Stimulated activated CD4-positive, alpha-beta T cell treated with anti-CD3 and anti-CD28 coated beads, Interleukin-12 subunit alpha, Interleukin-12 subunit beta, amount 100 ng/mL, for 4 hours (primary cell): ENCODE measurements around the gene C2orf15.
"Not testable (repeated sequence)": the region's sequence is repeated elsewhere in the genome, so short reads cannot be mapped to it uniquely, and the experiment has no call there.

Experiments used
- DNase-seq: peaks from one replicate; pipeline ENCODE4 v3.0.0-alpha.2; 2020

Gene C2orf15

GRCh38 chr2:99141110-99142108 is at the start of gene C2orf15:
Gene C2orf15, plus strand, starts transcription at chr2:99141707. Its CDS starts 8,852 bp downstream, at chr2:99150559.
- DNase-seq = peak; percentile 97

- DNase-seq = no peak
These were observed 44.8 kb upstream of the C2orf15 start for GRCh38 chr2:99096728-99097127.

GRCh38 chr2:99101697-99102096 is 39.8 kb upstream of the C2orf15 start:
- no peak for DNase-seq

- no peak for DNase-seq
These were observed 37.5 kb upstream of the C2orf15 start for GRCh38 chr2:99104006-99104405.

GRCh38 chr2:99106913-99107312 is 34.6 kb upstream of the C2orf15 start:
- no peak for DNase-seq

- no peak for DNase-seq
These were observed 30.3 kb upstream of the C2orf15 start for GRCh38 chr2:99111236-99111635.

GRCh38 chr2:99111945-99112344 is 29.6 kb upstream of the C2orf15 start:
- no peak for DNase-seq

- DNase-seq = no peak
These were observed 28.9 kb upstream of the C2orf15 start for GRCh38 chr2:99112617-99113016.

- DNase-seq = no peak
These were observed 13.5 kb upstream of the C2orf15 start for GRCh38 chr2:99127981-99128380.

GRCh38 chr2:99135044-99135556 is 6.4 kb upstream of the C2orf15 start:
- not testable (repeated sequence) for DNase-seq

GRCh38 chr2:99139003-99139402 is 2.5 kb upstream of the C2orf15 start:
- no peak for DNase-seq

- no peak for DNase-seq
These were observed 1.2 kb upstream of the C2orf15 start for GRCh38 chr2:99140056-99140859.

GRCh38 chr2:99140860-99141109 is 722 bp upstream of the C2orf15 start:
- no peak for DNase-seq

GRCh38 chr2:99150706-99151105 is 9.2 kb downstream of the C2orf15 start:
- DNase-seq = no peak

GRCh38 chr2:99152199-99152895 is 10.8 kb downstream of the C2orf15 start:
- DNase-seq = no peak

- DNase-seq = no peak
These were observed 12.6 kb downstream of the C2orf15 start for GRCh38 chr2:99153921-99154604.

GRCh38 chr2:99154643-99155536 is 13.4 kb downstream of the C2orf15 start, which contains the start of the genes LIPT1 and TSGA10:
Gene LIPT1, plus strand, starts transcription at chr2:99154967. Its CDS starts 6,991 bp downstream, at chr2:99161958.
Gene TSGA10, minus strand, starts transcription at chr2:99154942. Its CDS starts 45,503 bp downstream, at chr2:99109439.
- peak; percentile 88 for DNase-seq

- DNase-seq = no peak
These were observed 15.4 kb downstream of the C2orf15 start for GRCh38 chr2:99156891-99157290.

GRCh38 chr2:99158599-99158998 is 17.1 kb downstream of the C2orf15 start:
- no peak for DNase-seq

- no peak for DNase-seq
These were observed 18.1 kb downstream of the C2orf15 start for GRCh38 chr2:99159594-99159993.

- no peak for DNase-seq
These were observed 24.7 kb downstream of the C2orf15 start for GRCh38 chr2:99166218-99166617.
